MCF 10A (cell line): Measurements from ENCODE around the gene ADM2. TPM values are rescaled to one million over a fixed set of nuclear protein-coding genes. Genes with fewer than 3 reads are reported as not detected.

Experiments used
- BruUV-seq: library from RNA; stranded (reverse); fragments of 400-500 nt; replicated peaks from 2 replicates; lab custom pipeline; 2021; lab: Mats Ljungman, UMichigan
- CTCF ChIA-PET: fragments of 300-600 bp; sonication (Branson Sonifier 250); formaldehyde crosslinking; extraction: SDS; loops from one replicate; lab custom pipeline; 2021; ENCODE audit warnings: antibody characterized with exemption, inconsistent platforms; lab: Yijun Ruan, JAX
- POLR2A ChIA-PET: fragments of 300-600, 350-650 bp; sonication (Branson Sonifier 250); formaldehyde crosslinking; extraction: SDS; loops from one replicate; lab custom pipeline; 2020; ENCODE audit warnings: antibody characterized with exemption, inconsistent platforms; lab: Yijun Ruan, JAX
- DNase-seq: peaks from one replicate; pipeline ENCODE4 v3.0.0-alpha.2; 2018; ENCODE audit not compliant: unreplicated experiment
- H3K27ac Mint-ChIP-seq: one replicate; pipeline ENCODE4 v1.8.0; 2022; ENCODE audit warnings: mild to moderate bottlenecking, low read depth, mixed read lengths; ENCODE audit not compliant: unreplicated experiment
- H3K27me3 Mint-ChIP-seq: one replicate; pipeline ENCODE4 v1.8.0; 2022; ENCODE audit warnings: mixed read lengths; ENCODE audit not compliant: insufficient read depth, unreplicated experiment
- H3K36me3 Mint-ChIP-seq: one replicate; pipeline ENCODE4 v1.8.0; 2022; ENCODE audit warnings: mild to moderate bottlenecking, moderate library complexity, mixed read lengths; ENCODE audit not compliant: insufficient read depth, unreplicated experiment
- H3K4me1 Mint-ChIP-seq: one replicate; pipeline ENCODE4 v1.8.0; 2022; ENCODE audit warnings: mixed read lengths; ENCODE audit not compliant: insufficient read depth, unreplicated experiment
- H3K4me3 Mint-ChIP-seq: one replicate; pipeline ENCODE4 v1.8.0; 2022; ENCODE audit warnings: mild to moderate bottlenecking, moderate library complexity, mixed read lengths; ENCODE audit not compliant: unreplicated experiment
- H3K9me3 Mint-ChIP-seq: one replicate; pipeline ENCODE4 v1.8.0; 2022; ENCODE audit warnings: mixed read lengths; ENCODE audit not compliant: unreplicated experiment
- intact Hi-C: fragments of 100-400 bp; cut with micrococcal nuclease; formaldehyde crosslinking; loops from 2 replicates; pipeline ENCODE4 v1.14.1; 2022
- total RNA-seq: library from RNA; stranded (reverse); gene quantifications from 2 replicates; pipeline ENCODE4 v1.2.3, GENCODE V29; 2022
- TF ChIP-seq, protein P1 (sequence below): fragments of 200-600 bp; IDR thresholded peaks from one replicate; pipeline ENCODE4 v1.8.0; 2022; ENCODE audit warnings: antibody characterized with exemption, mild to moderate bottlenecking; ENCODE audit not compliant: unreplicated experiment

The ADM2 gene
- total RNA-seq, 1 experiment from 2014 or later = 39.7 TPM

DNA sequence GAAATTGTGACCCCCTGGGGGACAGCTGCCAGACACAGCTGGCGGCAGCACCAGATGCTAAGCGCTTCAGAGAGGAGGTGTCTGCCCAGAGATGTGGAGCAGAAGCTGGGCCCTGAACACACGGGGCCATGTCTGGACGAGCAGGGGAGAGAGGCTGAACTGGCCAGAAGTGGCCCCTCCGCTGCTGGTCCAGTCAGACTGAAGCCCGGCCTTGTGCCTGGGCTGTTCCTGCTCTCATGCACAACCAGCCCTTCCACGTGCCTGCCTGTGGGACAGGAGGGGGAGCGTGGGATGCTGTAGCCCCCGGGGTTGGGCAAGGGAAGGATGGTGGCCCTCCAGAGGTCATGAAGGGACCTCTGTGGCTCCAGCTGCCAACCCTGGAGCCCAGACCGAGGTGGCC lies 1.8 kb downstream of the ADM2 start:
- no peaks in the 10 kb centered on the region for H3K27me3 Mint-ChIP-seq
- peak overlapping the region; percentile 19 for H3K4me3 Mint-ChIP-seq
- H3K4me1 Mint-ChIP-seq = peaks cover 15% of the 10 kb centered on the region
- DNase-seq = no peak
- H3K27ac Mint-ChIP-seq = no peak overlapping the region
- intact Hi-C loops = no loop called here
- H3K36me3 Mint-ChIP-seq = no peaks in the 10 kb centered on the region
- no peaks in the 10 kb centered on the region for H3K9me3 Mint-ChIP-seq
- TF ChIP-seq, protein P1, sequence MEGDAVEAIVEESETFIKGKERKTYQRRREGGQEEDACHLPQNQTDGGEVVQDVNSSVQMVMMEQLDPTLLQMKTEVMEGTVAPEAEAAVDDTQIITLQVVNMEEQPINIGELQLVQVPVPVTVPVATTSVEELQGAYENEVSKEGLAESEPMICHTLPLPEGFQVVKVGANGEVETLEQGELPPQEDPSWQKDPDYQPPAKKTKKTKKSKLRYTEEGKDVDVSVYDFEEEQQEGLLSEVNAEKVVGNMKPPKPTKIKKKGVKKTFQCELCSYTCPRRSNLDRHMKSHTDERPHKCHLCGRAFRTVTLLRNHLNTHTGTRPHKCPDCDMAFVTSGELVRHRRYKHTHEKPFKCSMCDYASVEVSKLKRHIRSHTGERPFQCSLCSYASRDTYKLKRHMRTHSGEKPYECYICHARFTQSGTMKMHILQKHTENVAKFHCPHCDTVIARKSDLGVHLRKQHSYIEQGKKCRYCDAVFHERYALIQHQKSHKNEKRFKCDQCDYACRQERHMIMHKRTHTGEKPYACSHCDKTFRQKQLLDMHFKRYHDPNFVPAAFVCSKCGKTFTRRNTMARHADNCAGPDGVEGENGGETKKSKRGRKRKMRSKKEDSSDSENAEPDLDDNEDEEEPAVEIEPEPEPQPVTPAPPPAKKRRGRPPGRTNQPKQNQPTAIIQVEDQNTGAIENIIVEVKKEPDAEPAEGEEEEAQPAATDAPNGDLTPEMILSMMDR = no peak
- no TSS peak for BruUV-seq
- POLR2A ChIA-PET = interaction anchor here (0.6 kb wide), 1 partner anchor 121 kb away, joined by 3 read pairs; no protein-coding TSS in a partner anchor
- CTCF ChIA-PET = no interaction called here

DNA sequence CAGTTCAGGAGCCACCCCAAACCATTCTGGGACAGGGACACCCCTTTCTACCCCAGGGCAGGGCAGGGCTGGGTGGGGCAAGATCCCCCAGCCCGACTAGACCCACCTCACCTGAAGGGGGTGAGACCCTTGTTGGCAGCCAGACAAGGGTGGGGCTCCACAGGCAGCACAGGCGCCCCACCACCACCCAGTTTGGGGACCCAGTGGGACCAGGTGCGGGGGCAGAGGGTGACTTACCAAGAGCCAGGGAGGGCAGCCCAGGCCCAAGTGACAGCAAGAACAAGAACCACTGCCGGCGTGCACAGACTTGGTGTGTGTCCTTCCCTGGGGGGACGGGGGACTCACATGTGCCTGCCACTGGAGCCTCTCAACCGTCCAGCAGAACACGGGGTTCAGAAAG lies 2.2 kb downstream of the ADM2 start:
- H3K9me3 Mint-ChIP-seq = no peaks in the 10 kb centered on the region
- no peak overlapping the region for H3K4me3 Mint-ChIP-seq
- CTCF ChIA-PET = interaction anchor here (0.9 to 1.3 kb wide), 3 partner anchors 12 to 239 kb away, joined by 3 to 7 read pairs (median 5); no protein-coding TSS in a partner anchor
- no peak overlapping the region for H3K27ac Mint-ChIP-seq
- DNase-seq = no peak
- peaks cover 15% of the 10 kb centered on the region for H3K4me1 Mint-ChIP-seq
- H3K27me3 Mint-ChIP-seq = no peaks in the 10 kb centered on the region
- H3K36me3 Mint-ChIP-seq = no peaks in the 10 kb centered on the region
- POLR2A ChIA-PET = interaction anchor here (0.6 to 0.7 kb wide), 2 partner anchors 18 to 122 kb away, joined by 3 read pairs; no protein-coding TSS in a partner anchor
- intact Hi-C loops = no loop called here
- BruUV-seq = no TSS peak
- TF ChIP-seq, protein P1 = no peak

DNA sequence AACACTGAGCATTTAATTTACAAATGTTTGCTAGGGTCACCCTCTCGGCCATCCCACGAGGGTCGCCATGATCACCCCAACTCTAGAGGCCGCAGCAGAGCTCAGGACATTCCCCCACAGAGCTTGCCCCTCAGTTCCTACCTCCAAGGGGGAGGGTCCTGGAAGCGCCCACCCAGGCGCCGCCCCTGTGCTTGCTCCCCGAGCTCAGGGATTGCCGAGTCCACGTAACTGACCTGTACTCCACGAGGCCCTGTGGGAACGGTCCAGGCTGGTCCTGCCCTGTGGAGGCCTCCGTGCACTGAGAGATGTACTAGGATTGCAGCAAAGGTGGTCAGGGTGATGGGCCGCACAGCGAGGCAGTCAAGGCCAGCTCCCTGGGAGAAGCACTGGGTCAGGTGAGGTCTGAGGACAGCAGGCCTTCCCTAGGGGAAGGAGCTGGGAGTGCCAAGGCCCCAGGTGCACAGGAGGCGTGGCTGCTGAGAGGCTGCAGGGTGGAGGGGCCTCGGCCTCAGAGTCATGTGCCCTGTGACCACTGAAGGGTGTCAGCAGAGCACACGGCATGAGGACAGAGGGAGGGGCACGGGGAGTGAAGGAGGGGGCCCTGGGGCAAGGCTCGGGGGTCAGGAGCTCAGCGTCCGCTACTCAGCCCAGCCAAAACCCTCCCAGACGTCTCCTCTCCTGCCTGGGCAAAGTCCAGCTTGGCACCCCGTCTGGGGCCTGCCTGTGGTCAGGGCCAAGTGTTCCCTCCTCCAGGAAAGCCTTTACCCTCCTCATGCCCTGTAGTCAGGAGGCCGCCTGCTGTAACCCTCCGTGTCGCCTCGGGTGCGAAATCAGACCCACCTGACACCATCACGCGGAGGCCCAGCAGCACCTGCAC lies 2.9 kb downstream of the ADM2 start:
- intact Hi-C loops = loop anchor here (2.0 kb wide), 1 partner anchor 15 kb away; no protein-coding TSS in a partner anchor

More for the DNA sequence above, 2.9 kb downstream of the ADM2 start:
- H3K27me3 Mint-ChIP-seq = no peaks in the 10 kb centered on the region
- DNase-seq = no peak
- H3K27ac Mint-ChIP-seq = no peak overlapping the region
- TF ChIP-seq, protein P1 = no peak
- no TSS peak for BruUV-seq
- H3K9me3 Mint-ChIP-seq = no peaks in the 10 kb centered on the region
- ChIA-PET CTCF (interaction anchor here (0.6 to 1.3 kb wide), 4 partner anchors 11 to 240 kb away, joined by 3 to 7 read pairs (median 6); no protein-coding TSS in a partner anchor), POLR2A (interaction anchor here (0.7 kb wide), 1 partner anchor 17 kb away, joined by 3 read pairs; no protein-coding TSS in a partner anchor)
- peaks cover 15% of the 10 kb centered on the region for H3K4me1 Mint-ChIP-seq
- H3K4me3 Mint-ChIP-seq = no peak overlapping the region
- H3K36me3 Mint-ChIP-seq = no peaks in the 10 kb centered on the region
